Measurements from ENCODE around the gene DCBLD2. TPM values are rescaled to one million over a fixed set of nuclear protein-coding genes. Genes with fewer than 3 reads are reported as not detected.

The DCBLD2 gene
- total RNA-seq, 1 donor from 2014 or later, result 88.2 TPM

DNA sequence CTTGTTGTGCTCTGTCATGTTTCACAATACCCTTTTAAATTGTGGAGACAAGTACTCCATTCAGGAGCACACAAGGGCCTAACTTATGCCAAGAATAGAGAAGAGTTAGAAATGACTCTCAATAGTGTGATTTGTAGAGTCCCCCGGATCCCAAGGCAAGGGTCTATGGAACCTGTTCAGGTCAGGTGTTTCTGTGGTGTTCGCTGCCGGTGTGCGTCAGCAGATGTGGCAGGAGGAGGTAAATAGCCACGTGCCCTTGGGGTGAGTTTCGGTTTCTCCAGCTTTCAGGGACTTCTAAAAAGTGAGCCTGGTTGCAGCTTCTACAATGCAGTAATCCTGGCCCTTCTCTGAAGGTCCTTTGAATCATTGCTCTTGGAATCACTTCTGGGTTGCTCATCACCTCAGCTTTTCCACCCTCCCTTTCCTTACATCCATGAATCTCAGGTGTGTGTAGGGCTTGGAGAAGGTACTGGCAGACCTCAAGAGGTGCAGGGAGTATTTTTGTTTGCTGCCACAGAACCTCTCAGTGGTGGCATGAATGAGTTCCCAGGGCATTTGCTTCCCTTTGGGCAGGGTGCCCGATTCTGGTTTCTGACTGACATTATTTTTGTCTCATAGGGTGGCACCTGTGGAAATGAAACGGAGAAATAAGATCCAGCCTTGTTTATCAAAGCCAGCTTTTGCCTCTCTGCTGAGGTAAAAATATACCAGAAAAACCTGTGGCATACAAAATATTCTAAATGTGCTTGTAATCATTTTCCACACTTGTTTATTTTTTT is 131.0 kb downstream of the DCBLD2 start:
- peak; percentile 70 for DNase-seq (ENCODE audit: low read depth)

DNA sequence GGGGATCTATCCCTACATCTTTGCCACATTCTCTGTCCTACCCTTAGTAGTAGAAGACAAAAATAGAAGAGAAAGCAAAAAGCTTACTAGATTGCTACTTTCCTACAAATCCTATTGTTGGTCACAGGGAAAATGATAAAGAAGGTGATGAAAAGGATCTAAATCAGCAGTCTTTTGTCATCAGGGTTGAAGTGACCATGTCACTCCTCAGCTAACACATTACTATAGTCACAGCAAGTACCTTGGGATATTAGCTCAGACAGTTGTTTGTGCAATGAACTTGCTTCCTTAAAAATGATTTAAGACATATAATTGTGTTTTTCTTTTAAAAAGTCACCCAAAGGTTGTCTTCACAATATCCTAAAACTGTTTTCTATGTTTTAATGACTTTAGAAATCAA is 132.0 kb downstream of the DCBLD2 start:
- no peak for DNase-seq (ENCODE audit: low read depth)

DNA sequence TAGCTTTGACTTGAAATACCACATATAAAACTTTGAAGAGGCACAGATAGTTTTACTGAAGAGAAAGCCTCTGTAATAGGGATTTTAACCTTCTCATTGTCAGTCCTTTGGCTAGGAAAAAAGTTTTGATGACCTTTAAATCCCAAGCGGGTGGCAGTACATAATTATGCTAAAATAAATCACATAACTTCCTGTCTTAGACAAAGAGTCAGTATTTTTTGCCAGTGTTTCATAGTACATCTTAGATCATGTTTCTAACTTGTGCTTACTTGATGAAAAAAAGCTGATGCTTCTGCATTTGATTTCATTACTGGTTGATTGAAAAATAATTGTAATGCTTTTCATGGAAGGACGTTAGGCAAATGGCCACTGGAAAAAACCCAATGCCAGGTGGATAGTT is 132.5 kb downstream of the DCBLD2 start:
- DNase-seq (ENCODE audit: low read depth), result no peak

DNA sequence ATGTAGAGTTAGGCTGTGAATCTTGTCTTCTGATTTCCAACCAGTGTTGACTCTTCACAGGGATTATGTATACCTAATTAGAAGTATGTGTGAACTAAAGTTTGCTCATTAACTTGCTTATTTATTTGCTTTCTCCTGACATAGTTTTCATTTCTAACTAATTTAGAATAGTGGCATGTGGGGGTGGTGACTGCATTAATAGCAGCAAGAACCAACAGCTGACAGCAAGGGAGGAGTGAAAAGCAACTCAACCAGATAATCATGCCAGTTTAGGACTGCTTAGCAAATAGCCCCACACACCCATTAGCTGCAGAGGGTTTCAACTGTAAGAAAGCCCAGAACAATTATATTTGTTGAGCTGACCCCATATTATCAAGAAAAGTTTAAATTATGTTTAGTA is 134.6 kb downstream of the DCBLD2 start:
- DNase-seq (ENCODE audit: low read depth), result peak; percentile 34

DNA sequence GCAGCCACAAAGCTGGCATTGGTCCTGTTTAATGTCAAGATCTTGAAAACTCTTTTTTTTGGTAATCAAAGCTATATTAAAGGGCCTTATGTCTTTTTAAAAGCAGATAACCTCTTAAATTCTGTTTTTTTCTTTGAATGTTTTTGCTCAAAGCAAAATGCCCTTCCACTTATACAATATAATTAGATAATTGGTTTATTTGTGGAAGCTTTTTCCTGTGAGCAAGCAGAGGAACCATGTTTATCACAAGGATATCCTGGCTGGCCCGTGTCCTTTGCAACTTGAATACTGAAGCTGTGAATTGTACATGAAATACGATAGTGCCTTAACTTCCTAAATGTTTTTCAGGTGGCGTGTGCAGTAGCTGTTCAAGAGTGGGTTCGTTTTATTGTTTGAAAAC is 135.8 kb downstream of the DCBLD2 start:
- no peak for DNase-seq (ENCODE audit: low read depth)

DNA sequence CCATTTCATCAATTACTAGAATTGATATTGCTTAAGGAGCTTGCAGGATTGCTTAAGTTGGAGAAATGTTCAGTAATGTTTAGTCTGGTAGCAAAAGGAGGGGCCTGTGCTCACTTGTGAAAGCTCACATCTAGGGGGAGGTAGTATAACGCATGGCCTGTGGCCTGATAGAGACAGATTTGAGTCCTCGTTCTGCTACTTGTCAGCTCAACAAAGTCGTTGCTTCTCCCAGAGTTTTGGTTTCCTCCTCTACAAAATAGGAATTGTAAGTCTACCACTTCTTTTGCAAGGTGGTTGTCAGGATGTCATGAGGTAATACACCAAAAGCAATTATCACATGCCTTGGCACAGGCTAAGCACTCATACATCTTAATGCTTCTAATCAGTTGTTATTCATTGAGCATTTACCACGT is 137.0 kb downstream of the DCBLD2 start:
- no peak for DNase-seq (ENCODE audit: low read depth)

DNA sequence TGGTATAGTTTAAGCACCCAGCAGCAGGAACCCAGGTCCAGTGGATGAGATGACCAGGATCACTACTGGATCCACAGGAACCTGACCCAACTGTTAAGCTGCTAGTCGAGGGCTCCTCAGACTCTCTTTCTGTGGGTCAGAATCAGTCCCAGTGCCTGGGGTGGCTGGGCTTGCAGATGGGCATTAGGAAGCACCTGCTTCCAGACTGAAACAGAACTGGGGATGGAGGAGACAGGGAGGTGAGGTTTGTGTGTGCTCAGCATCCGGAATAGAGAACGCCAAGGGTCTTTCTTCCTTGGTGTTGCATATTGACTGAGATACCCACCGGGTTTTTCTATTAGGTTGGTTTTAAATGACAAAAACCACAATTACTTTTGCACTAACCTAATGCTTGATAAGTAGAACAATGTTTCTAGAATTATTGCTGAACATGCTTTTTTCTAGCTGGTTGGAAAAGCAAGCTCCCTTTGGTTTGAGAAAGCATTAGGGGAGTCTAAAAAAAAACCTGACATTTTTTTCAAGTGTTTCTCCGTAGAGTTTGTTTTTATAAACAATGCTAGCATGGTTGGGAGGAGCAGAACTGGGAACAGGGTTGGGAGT is 137.6 kb downstream of the DCBLD2 start:
- no peak for DNase-seq (ENCODE audit: low read depth)

DNA sequence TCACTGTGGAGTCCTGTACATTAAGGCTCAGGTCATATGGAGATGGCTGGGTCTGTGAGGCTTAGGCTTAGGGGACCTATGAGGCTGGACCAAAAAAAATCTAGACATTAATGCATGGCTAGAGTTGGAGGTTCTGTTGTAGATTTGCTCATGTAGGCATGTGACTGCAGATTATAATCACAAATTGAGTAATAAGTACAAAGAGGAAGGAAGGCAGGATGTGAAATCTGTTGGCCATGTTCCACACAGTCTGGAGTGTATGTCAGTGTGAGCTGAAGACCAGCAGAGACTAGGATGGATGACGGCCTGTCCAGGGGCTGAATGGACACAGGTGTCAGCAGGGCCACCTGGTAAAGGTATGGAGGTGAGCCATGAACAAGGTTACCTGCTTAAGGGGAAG is 138.4 kb downstream of the DCBLD2 start, which contains the start of gene ST3GAL6:
Gene ST3GAL6 (plus strand): TSS at position 265 of the 400 bp plus-strand sequence. CDS start 5,101 bp downstream, outside the sequence.
- no peak for DNase-seq (ENCODE audit: low read depth)

DNA sequence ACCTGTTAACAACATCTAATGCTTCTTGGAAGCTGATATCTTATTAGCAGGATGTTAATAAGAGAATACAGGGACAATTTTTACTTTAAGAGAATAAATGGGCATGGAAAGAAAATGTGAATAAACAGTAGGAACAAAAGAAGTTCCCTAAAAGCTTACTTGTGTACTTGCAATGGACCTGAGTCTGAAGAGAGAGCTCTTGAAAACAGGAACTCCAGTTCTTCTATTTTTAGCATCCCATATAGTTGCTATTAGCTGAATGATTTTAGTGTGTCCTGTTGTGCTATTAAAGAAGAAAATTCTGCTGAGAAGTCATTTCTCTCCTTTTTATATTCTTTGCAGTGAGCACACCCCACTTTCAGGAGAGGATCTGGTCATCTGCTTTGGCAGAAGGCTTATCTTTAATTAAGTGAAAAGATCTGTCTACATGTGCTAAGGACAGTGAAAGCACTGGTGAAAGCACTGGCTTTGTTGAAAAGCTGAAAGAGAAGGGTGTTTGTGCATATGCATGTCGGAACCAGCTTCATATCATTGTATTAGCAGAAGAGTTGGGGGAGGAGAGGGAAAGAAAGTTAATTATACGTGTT is 139.8 kb downstream of the DCBLD2 start:
- no peak for DNase-seq (ENCODE audit: low read depth)

DNA sequence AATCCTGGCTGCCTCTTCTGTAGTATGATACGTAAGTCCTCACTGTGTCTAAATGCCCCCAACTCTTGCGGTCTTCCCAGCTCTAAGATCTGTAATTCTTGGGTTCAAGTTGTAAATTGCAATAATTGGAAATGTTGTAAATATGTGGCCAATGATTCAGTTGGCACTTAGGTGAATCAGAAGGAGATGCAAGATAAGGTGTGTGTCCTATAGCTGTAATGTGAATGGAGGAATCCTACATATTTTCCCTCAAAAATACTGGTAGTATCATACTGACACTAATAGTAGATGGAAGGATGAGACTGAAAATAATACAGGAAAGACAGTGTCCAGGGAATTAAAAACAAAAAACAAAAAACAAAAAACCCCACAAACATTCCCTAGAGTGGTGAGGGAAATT is 141.9 kb downstream of the DCBLD2 start:
- no peak for DNase-seq (ENCODE audit: low read depth)

DNA sequence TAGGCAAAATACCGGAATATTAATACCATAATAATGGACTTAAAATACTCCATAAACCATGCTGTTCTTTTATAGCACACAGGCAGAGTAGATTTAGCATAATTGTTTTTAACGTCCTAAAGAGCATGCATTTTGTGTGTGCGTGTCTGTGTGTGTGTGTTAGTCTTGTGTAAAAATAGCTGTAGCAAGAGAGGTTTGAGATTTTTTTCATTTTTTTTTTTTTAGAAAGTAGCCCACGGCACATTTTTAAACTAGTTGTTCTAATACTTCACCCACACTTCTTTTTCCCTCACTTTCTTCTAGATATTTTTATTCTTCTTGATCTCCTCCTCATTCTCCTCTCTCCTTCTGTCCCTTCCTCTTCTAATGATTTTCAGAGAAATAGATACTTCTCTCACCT is 145.9 kb downstream of the DCBLD2 start:
- no peak for DNase-seq (ENCODE audit: low read depth)

DNA sequence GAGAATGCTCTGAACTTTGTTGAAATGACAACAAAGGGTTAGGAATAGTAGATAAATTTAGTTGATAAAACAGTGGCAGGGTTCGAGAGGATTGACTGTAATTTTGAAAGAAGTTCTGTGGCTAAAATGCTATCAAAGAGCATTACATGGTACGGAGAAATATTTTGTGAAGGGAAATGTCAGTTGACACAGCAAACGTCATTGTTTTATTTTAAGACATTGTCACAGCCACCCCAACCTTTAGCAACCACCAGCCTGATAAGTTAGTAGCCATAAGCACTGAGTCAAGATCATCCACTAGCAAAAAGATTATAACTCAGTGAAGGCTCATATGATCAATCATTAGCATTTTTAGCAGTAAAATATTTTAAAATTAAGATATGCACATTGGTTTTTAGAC is 147.0 kb downstream of the DCBLD2 start:
- no peak for DNase-seq (ENCODE audit: low read depth)

DNA sequence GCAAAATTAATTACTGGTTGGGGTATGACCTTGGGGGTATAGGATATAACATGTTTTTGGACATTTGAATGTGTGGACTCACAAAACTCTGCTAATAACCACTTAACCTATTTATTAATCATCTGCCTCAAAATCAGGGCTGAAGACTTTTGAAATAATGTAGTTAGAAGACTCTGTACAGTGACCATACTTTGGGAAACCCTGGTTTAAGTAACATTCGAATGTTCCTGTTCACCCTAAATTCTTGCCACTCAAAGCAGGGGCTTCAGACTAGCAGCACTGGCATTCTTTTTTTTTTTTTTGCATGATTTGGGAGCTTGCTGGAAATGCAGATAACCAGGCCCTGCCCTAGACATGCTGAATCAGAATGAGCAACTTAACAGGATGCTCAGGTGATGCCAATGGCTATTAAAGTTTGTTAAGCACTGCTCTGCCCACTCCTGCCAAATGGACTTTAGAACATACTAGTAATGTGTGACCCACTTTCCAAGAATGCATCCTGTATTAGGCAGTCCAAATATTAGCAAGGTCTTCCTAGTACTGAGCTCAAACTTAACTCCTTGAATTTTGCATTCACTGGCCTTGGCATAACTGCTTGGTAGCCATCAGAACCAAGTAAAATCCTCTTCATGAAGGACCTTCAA is 151.1 kb downstream of the DCBLD2 start:
- no peak for DNase-seq (ENCODE audit: low read depth)

DNA sequence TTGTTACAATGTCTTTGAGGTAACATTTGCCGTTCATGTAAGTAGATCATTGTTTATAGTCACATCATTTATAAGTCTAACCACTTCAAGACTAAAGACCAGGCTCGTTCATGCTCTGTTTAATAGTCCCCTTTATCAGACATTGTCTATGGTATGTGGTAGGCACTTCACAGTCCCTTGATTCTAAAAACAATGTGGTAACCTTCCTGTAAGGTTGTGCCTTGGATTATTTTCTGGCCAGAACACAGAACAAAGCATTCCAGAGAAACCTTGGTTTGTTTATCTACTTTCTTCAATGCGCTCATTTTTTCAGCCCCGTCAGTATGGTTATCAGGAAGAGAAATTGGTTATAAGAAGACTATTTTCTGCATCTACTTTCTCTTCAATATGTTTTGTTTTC is 154.6 kb downstream of the DCBLD2 start:
- no peak for DNase-seq (ENCODE audit: low read depth)

DNA sequence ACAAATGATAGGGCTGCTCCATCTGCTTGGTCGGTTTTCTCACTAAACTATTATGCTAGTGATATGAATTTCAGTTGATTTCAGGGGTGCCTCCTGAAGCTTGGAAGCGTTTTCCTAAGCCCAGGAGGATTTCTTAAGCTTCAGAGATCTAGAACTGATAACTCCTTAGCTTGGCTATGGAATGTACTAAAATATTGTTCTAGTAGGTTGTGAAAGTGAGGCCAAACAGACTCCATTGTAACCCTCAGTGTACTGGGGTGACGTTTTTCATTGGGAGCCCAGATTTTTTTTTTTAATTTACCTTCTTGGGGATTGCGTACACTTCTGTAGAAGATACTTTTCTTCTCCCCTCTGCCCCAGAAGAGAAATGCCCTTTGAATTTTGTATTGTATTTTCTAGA is 155.4 kb downstream of the DCBLD2 start:
- DNase-seq (ENCODE audit: low read depth), result no peak

Other genes starting within 250 kb of the DCBLD2 start
- 0.31 and 6.3 TPM in 2 replicates for gene ST3GAL6, start 138.4 kb downstream of the DCBLD2 start, total RNA-seq

Data from myocyte (in vitro differentiated cells).